HG02938 (cell line): ENCODE measurements around the gene FYB1.
A peak's percentile ranks its signal among the peaks of the same experiment; 100 is the strongest.
"Not testable (repeated sequence)": the region's sequence is repeated elsewhere in the genome, so short reads cannot be mapped to it uniquely, and the experiment has no call there.

Experiments used
- ATAC-seq: cut with Tn5 transposase; IDR thresholded peaks from one replicate; pipeline ENCODE4 v1.9.1; 2021; ENCODE audit warnings: mild to moderate bottlenecking, moderate library complexity; ENCODE audit not compliant: unreplicated experiment

FYB1 gene

DNA sequence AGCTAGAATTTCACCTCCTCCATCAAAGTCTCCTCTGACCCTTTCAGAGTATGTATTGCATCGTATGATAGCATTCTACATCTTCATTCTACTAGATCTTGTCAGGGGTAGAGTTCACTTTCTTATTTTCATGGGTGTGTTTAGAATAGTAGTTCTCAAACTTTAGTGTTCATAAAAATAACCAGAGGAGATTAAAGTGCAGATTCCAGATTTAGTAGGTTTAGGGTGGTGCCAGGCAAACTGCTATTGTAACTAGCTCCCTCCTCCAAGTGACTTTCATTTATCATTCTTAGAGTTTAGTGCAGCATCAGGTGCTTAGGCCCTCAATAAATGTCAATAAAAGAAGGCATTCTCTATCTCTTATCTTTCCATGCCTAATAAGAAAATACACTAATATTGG, 7.2 kb upstream of the FYB1 start:
- no peak for ATAC-seq

DNA sequence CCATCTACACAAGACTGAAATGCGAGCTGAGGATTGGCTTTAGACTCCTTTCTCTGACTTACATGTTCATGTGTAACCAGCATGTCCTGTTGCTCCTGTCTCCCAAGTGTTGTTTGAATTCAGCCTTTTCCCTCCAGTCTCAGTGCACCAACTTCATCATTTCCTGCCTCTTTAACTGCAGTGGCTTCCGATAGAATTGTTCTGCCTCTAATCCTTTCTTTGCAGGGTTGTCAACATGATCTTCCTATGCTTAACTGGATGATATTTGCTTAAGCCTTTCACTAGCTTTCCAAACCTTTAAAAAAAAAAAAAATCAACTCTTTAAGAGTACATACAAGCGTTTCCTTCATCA, 6.7 kb upstream of the FYB1 start:
- ATAC-seq: no peak

DNA sequence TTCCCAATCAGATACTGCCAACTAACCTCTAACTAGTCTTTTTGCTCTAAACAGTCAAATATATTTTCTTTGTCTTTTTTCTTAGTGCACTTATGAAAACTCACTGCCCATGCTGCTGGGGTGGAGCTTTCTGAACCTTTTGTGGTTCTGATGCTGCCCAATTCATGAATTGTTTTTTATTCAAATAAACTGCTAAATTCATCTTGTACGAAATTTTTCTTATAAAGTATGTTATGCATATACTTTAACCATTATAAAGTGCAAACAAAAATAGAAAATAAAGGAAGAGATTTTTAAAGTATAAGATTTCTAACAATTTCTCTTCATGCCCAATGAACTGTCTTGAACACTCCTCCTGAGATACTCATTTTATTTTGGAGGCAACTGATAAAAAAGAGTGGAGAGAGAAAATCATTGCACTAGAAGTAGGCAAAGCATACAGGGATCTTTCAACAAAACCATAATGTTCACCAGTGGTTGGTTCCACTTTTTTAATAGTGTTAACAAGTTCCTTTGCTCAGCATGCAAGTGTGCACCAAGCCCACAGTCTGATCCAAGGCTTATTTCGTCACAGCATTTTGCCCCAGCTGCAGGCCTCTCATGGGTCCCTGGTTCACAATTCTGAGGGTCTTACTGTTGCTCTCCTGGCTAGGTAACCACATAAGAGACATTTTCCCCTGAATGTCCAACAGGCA, 6.2 kb upstream of the FYB1 start:
- no peak for ATAC-seq

- no peak for ATAC-seq
Observed at GRCh38 chr5:39224196-39224761, 4.9 kb upstream of the FYB1 start.

- ATAC-seq: no peak
Observed at GRCh38 chr5:39223565-39224156, 4.3 kb upstream of the FYB1 start.

- ATAC-seq: not testable (repeated sequence)
Observed at GRCh38 chr5:39221671-39222070, 2.3 kb upstream of the FYB1 start.

DNA sequence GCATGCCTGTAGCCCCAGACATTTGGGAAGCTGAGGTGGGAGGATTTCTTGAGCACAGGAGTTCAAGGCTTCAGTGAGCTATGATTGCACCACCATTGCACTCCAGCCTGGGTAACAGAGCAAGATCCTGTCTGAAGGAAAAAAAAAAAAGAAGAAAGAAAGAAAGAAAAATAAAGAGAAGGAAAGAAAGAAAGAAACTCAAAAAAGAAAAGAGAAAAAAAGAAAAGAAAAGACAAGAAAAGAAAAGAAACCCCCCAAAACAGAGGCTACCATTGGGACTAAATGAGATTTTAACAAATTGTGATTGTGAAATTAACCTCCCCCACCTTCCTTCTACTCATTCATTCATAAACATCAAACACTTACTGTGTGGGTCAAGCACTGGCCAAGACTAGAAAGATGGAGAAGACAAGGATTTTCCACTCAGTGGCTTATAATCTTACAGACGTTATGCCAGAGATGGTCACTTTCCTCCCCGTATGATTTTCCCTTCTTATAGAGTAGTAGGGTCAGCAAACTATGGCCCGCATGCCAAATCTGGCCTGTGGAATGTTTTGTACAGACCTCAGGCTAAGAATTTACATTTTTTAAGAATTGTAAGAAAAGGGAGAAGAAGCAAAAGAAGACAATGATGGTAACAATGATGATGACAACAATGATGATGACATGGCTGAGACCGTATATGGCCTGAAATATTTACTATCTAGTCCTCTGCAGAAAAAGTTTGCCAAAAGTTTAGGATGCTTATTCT, 1.1 kb upstream of the FYB1 start:
- ATAC-seq: no peak

- no peak for ATAC-seq
Observed at GRCh38 chr5:39218482-39219402, 621 bp downstream of the FYB1 start.

DNA sequence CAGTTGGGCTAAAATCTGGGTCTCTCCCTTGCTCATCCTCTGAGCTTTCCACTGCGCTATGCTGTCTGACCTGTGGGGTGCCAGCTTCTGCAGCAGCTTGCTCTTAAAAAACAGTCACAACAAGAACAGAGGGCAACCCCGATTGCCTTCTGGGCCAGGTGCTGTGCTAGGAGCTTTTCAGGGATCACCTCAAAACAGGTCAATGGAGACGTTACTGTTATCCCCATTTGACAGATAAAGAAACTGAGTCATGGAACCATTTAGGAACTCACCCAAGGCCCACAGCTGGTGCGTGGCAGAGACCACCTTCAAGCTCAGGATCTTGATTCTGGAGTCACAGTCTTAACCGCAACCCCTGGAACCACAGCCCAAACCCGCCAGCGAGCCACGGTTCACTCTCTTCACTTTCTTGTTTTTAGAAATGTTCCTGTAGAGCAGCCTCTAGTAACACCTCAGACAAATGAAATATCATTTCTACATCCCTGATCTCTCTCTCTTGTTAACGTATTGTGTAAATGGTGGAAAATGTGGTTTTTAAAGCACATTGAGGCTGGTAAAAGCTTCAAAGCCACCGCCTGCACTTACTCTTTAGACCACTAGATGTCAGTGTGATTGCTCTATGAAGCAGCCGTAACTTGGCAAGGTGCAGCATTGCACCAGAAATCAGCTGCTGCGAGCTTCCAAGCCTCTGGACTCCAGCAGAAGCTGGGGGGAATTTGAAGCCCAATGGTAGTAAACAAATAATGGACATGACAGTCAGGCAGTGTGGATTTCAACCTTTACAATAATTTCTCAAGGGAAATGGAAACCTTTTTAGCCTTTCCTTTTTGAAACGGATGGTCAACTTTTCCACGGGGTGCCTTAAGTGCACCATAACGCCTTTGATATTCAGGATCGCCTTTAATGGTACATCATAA, 1.7 kb downstream of the FYB1 start:
- peak; percentile 87 for ATAC-seq

DNA sequence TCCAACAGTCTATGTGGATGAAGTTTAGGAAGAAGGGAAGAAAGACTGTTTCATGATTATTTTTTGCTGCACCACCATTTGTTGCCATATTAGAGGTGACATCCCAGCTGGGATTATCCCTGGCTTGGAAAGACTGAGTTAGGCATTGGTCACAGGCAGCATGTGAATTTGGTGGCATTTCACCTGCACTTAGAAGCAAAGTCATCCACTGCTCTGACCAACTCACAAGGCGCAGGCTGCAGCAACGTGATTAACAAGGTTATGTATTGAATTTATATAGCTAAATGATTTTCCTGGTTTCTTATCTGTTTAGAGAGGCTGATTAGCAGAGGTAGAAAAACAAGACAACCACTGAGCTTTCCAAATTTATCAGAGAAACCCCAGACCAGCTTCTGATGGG, 2.7 kb downstream of the FYB1 start:
- no peak for ATAC-seq

DNA sequence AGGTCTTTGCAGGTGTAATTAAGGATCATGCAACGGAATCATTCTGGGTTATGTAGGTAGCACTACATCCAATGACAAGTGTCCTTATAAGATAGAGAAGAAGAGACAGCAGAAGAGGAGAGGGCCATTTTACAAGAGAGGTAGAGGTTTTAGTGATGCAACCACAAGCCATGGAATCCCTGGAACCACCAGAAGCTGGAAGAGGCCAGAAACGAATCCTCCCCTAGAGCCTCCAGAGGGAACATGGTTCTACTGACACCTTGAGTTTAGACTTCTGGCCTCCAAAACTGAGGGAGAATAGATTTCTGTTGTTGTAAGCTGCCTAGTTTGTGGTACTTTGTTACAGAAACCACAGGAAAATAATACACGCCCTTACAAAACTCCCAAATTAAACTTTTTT, 3.5 kb downstream of the FYB1 start:
- no peak for ATAC-seq

DNA sequence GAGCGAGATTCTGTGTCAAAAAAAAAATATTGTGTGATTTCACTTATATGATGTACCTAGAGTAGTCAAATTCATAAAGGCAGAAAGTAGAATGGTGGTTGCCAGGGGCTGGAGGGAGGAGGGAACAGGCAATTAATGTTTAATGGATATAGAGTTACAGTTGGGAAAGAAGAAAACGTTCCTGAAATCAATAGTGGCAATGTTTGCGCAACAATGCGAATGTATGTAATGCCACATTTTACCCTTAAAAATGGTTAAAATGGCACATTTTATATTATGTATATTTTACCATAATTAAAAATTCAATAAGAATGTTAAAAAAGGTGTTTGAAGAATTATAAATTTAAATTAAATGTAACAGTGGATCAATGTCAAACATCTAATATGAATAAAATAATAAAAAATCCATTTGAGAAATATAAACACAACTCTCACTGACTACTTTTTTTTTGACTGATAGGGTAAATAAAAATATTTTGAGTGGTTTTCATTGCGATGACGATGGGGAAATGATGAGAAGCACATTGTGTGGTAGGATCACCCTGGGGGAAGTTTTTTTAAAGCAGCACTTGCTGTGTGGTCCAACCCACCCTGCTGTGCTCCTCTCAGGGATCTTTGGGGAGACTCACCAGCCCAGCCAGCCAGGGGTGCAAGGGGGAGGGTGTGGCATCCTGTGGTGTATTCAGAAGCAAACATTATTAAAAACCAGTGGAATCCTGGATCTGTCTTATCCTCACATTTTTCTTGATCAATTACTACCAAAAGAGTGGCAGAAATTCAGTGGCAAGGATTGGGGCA, 4.3 kb downstream of the FYB1 start:
- no peak for ATAC-seq

GRCh38 chr5:39213447-39214207, 5.7 kb downstream of the FYB1 start:
- ATAC-seq: no peak

DNA sequence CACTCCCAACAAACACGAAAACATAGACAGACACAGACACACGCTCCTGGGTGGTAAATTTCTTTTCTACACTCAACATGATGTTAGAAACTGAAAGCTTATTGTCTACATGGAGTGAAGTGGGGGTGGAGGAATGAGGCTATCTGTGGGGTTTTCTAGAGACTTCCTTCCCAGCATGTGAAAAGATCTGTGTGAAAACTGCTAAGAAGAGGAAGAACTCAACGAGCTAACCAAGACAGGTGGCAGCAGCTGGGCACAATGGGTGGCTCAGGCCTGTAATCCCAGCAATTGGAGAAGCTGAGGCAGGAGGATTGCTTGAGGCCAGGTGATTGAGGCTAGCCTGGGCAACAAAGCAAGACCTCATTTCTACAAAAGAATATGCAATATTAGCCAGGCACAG, 7.6 kb downstream of the FYB1 start:
- no peak for ATAC-seq

DNA sequence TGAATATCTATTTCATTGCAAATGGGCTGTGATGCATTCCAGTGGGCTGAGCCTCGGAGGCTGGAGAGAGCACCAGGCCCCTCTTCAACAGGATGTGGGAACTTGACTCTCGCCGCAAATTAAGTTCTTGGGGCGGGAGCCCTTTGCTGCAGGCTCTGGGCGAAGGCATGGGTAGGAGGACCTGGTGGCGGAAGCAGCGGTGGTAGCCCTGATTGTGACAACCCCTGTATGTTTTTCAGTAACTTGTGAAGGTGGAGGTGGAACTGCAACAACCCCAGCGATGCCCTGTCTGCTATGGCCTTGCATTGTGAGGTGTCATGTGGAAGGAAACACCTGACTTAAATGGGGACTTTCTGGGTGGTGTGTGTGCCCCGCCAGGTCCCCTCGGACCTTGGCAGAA, 9.4 kb downstream of the FYB1 start:
- ATAC-seq: peak; percentile 53

DNA sequence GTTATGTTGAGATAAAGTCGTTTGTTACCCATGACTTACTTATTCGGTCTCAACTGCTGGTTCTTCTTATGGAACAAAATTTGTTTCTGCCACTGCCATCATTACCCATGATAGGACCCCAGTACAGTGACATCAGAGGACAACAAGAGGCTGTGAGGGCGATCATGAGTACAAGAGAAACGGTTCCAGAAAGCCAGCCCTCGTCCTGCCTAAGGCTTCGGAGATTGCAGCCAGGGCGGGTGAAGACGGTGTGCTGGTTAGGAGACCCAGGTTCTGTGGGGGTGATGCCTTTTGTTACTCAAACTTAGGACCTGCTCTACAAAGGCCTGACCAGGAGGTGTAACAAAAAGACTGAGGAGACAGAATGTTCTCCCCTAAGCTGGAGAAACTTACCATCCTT, 10.9 kb downstream of the FYB1 start:
- no peak for ATAC-seq

DNA sequence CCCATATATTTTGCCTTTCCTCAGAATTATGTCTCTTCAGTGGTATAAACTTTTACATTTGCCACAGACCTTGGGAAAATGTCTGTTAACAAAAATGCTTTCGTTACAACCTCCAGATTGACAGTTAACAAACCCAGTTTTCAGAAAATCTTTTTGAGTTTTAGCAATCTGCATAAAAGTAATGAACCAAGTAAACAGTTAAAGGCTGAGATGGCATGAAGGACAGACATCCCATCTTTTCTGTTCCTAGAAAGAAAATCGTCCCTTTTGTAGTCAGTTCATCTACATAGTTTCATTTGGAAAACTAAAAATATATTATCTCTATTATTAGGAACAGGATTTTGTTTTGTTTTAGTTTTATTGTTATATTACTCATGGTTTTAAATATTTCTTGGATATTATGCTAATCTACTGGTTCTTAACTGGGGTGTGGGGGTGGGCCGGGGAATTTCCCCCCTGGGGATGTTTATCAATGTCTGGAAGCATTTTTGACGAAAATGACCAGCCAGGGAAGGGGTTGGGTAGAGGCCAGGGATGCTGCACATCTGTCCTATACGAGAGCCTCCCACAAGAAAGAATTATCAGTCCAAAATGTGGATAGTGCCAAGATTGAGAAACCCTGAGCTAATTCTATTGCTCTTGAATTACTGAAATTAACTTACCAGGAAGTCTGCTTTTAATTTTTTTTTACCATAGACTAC, 11.9 kb downstream of the FYB1 start:
- no peak for ATAC-seq
